HL-60 (cell line): ENCODE measurements around the gene FAM114A2.

ENCODE experiments used
- GABPA ChIP-seq: IDR thresholded peaks from 2 replicates; pipeline ENCODE4 v1.6.1; 2012; ENCODE audit warnings: low read depth
- POLR2AphosphoS5 ChIP-seq: IDR thresholded peaks from 2 replicates; pipeline ENCODE4 v1.6.1; 2012; ENCODE audit warnings: low read depth
- TF ChIP-seq, protein P1 (sequence below): IDR thresholded peaks from one replicate; pipeline ENCODE4 v1.5.1; 2011; ENCODE audit warnings: low read length, control low read depth, inconsistent platforms; ENCODE audit not compliant: insufficient read depth

- TF ChIP-seq, protein P1, sequence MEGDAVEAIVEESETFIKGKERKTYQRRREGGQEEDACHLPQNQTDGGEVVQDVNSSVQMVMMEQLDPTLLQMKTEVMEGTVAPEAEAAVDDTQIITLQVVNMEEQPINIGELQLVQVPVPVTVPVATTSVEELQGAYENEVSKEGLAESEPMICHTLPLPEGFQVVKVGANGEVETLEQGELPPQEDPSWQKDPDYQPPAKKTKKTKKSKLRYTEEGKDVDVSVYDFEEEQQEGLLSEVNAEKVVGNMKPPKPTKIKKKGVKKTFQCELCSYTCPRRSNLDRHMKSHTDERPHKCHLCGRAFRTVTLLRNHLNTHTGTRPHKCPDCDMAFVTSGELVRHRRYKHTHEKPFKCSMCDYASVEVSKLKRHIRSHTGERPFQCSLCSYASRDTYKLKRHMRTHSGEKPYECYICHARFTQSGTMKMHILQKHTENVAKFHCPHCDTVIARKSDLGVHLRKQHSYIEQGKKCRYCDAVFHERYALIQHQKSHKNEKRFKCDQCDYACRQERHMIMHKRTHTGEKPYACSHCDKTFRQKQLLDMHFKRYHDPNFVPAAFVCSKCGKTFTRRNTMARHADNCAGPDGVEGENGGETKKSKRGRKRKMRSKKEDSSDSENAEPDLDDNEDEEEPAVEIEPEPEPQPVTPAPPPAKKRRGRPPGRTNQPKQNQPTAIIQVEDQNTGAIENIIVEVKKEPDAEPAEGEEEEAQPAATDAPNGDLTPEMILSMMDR: no peak
- no peak for TF ChIP-seq POLR2AphosphoS5
- no peak for TF ChIP-seq GABPA
These were observed 48.5 kb upstream of the FAM114A2 start for GRCh38 chr5:154087260-154087659.
